ENCODE measurements around the gene PCGF1.
"Not testable (repeated sequence)": the region's sequence is repeated elsewhere in the genome, so short reads cannot be mapped to it uniquely, and the experiment has no call there.

The PCGF1 gene

GRCh38 chr2:74499267-74499939 lies 8.1 kb downstream of the PCGF1 start, which contains the start of gene LBX2:
Gene LBX2 (minus strand): TSS chr2:74499603. CDS start chr2:74499537, 66 bp downstream.
- no peak for DNase-seq (ENCODE audit: low spot score)

DNA sequence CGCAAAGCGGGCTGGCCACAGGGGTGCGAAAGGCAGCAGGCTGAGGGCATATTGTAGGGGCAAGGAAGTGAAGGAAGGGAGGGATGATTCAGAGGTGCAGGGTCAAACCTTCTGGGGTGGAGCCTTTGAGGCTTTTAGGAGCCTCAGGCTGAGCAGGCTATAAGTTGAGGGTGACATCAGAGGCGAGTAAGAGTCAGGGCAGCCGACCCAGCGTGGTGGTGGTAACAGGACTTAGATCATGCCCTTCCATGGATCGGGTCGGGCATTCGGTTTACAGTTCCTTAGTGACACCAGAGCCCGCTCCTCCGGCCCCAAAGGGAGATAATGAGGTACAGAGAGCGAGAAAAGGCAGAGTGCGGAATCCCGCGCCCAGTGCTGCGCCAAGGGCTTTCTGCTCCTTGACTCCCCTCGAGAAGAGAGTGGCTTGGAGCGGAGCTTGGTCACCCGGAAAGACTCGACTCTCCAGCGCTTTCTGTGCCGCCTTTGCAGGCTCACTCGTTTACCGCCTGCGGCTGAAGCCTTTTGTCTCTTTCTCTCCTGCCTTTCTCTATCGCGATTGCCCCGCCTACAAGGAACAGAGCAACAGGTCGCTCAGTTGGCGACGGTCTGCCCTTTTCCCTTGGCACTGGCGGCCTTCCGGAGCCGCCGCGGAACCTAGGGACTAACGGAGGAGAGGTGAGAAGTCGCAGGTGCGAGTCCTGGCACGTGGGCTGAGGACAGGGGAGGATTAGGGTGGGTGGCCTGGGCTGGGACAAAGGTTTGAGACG lies 8.8 kb downstream of the PCGF1 start:
- no peak for DNase-seq (ENCODE audit: low spot score)

- no peak for DNase-seq (ENCODE audit: low spot score)
These were observed 9.6 kb downstream of the PCGF1 start for GRCh38 chr2:74497777-74498499.

DNA sequence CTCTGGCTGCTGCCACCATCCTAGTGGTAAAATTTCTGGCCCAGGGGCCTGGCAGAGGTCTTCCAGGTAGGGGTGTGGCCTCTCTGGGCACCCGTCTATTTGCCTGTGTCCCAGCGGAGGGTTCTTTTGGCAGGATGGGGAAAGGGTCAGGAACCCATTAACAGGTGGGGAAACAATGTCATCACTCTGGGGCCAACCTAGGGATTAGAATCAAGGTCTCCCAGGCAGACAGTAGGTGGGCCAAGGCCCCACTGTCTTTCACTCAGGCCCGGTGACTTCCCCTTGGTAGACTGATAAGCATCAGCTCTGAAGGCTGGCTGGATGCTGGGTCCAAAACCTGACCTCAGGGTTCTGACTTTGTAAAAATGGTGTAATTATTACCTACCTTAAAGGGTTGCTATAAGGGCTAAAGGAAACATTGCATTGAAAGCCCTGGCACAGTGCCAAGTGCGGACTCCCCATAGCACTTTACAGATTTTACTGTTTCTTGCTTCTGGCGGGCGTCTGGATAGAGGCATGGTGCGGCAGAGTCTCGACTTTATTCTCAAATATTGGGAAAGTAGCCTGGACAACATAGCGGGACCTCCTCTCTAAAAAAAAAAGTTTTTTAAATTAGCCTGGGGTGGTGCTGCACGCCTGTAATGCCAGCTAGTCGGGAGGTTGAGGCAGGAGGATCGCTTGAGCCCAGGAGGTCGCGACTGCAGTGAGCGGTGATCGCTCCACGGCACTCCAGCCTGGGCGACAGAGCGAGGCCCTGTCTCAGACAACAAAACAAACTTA lies 10.3 kb downstream of the PCGF1 start:
- no peak for DNase-seq (ENCODE audit: low spot score)

DNA sequence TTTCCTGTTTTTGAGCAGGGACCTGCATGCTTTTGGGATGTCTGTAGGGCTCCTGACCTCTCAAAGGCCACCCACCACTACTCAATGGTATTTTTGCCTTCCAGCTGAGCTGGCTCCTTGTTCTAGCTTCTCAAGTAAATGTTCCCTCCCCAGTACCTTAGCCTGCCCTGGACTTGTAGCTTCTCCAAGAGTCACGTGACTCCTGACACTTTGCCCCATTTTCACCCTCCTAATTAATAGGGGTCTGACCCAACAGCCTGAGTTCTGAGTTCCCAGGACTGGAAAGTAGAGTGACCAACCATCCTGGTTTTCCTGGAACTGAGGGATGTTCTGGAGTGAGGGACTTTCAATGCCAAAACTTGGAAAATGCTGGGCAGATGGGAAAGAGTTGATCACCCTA lies 12.1 kb downstream of the PCGF1 start:
- DNase-seq (ENCODE audit: low spot score), result no peak

DNA sequence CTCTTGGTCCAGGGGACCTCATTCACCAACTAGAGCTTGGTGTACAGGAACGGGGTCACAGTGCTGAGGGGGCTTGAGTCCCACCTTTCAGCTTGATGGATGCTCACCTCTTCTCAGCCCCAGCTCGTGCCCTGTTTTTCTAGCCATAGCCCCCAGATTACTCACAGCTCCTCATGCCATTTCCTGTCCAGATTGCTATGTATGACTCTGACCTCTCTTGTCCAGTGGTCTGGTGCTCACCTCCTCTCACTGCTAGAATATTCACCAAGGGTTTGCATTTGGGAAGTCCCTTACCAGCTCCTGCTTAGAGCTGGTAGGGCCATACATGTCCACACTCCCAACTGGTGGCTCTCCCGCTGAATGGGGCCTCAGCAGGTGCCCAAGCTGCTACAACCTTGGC lies 13.9 kb downstream of the PCGF1 start:
- DNase-seq (ENCODE audit: low spot score), result no peak

- no peak for DNase-seq (ENCODE audit: low spot score)
These were observed 15.6 kb downstream of the PCGF1 start for GRCh38 chr2:74491648-74492544.

DNA sequence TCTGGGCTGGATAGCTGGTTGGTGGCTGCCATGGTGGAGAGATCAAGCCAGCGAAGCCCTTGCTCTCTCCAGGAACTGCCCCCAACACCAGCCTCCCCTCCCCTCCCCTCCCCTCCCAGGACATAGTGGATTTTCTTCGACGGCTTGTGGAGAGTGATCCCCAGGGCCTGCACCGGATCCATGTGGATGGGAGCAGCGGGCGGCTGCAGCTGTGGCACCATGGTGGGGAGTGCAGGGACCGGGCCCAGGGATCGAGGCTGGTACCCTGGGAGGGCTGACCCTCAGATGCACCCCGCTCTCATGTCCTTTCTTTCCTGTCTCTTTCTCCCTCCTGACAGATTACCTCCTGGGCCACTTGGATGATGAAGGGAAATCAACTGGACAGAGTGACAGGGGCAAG lies 17.6 kb downstream of the PCGF1 start:
- DNase-seq (ENCODE audit: low spot score), result no peak

DNA sequence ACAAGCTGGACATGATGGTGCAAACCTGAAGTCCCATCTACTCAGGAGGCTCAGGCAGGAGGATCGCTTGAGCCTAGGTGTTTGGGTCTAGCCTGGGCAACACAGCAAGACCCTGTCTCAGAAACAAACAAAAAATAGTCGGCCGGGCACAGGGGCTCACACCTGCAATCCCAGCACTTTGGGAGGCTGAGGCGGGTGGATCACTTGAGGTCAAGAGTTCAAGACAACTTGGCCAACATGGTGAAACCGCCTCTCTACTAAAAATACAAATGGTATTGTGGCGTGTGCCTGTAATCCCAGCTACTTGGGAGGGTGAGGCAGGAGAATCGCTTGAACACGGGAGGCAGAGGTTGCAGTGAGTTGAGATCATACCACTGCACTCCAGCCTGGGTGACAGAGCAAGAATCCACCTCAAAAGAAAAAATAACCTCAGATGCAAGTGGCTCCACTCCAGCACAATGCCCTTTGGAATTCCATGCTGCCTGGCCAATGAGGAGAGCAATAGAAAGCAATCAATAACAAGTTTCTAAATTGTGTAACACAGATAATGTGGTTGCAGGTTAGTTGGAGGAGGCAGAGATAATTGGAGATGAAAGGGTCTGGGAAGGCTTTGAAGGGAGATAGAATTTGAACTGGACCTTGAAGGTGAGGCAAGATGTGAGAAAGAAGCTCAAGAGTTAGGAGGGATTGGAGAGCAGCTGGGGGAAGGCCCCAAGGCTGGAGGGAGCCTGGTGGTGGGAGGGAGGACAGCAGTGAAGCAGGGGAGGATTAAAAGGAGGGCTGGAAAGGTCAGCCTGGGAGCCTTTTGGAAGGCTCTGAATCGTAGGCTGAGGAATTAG lies 18.6 kb downstream of the PCGF1 start:
- DNase-seq (ENCODE audit: low spot score), result no peak

DNA sequence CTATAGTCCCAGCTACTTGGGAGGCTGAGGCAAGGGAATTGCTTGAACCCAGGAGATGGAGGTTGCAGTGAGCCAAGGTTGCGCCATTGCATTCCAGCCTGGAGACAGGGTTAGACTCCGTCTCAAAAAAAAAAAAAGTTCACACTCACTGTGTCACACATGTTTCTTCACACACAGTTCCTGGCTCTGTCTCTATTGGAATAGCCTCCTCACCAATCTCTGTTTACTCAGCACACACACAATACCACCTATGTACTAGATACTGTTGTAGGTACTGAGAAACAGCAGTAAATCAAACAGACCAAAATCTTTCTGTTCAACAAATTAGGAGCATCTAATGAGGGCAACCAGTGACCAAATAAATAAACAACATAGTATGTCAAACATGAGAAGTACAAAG lies 21.4 kb downstream of the PCGF1 start:
- no peak for DNase-seq (ENCODE audit: low spot score)

- DNase-seq (ENCODE audit: low spot score), result not testable (repeated sequence)
These were observed 23.8 kb downstream of the PCGF1 start for GRCh38 chr2:74483675-74484164.

GRCh38 chr2:74482801-74483674 lies 24.5 kb downstream of the PCGF1 start, which contains the start of the genes CCDC142 and TTC31:
Gene CCDC142 (minus strand): TSS chr2:74482998. CDS start chr2:74482837, 161 bp downstream.
Gene TTC31 (plus strand): TSS chr2:74483081. CDS start chr2:74483096, 15 bp downstream.
- peak; percentile 96 for DNase-seq (ENCODE audit: low spot score)

DNA sequence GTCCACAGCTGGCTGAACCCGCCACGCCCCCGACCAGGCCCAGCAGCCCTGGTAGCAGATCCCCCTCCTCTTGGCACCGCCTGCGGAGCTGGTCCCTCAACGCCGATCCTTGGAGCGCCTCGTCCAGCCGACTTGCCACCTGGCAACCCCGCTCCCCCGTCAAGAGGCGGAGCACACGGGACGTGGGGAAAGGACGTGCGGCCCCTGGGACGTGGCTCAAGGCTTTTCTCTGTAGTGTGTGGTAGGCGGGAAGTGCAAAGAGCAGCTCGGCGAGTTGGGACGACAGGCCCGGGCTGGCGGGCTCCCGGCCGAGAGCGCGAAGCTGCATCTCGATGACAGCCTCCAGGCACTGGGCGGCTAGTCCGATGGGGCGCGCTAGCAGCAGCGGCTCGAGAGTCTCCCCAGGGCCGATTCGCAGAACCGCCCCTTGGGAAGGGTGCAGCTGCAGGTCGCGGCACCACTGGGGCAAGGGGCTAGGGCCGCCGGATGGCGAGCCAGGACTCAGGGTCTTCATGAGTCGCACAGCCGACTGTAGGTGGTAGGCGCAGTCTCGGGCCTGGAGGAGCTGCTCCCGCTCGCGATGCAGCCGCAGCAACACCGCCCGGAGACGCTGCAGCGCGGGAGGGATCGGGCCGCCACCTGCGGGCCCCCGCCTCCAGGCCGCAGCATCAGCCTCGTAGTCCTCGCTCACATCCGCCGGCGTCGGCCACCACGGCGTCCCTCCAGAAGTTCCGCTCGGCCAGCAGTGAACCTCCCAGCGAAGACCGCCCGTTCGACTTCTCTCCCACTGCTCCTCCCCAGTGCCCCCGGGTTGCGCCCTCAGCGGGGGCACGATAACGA lies 25.3 kb downstream of the PCGF1 start:
- DNase-seq (ENCODE audit: low spot score), result no peak

DNA sequence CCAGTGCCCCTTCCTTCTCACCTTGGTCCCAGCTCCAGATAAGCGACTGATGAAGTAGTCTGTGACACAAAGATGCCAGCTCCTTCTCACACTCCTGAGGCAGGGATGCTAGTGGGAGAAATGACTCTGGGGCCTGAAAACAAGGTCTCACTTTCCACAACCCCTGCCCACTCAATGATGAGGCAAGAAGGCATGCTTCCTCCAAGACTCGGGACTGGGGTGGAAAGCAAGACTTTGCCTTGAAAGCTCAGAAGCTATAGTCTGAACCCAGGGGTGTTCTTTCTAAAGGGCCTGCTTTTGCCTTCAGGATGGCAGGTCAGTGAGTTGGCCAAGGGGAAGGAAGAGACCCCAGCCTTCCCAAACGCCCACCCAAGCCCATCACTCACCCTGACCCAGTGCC lies 26.1 kb downstream of the PCGF1 start:
- no peak for DNase-seq (ENCODE audit: low spot score)

DNA sequence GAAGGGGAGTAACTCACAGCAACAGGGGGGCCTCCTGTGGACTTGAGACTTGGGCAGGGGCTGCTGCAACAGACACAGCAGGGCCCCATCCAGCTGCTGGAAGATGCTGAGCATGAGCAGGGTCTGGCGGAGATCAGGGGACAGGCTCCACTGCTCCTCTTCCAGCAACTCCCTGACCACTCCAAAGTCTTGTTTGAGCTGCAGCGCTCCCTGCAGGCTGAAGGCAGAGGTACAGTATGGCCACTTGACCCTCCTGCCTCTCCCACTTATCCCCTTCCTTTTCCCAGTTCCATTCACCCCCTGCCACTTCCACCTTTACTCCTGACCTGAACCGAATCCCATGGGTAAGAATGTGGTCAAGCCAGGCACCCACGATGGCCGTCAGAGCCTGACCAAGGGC lies 32.6 kb downstream of the PCGF1 start:
- no peak for DNase-seq (ENCODE audit: low spot score)

DNA sequence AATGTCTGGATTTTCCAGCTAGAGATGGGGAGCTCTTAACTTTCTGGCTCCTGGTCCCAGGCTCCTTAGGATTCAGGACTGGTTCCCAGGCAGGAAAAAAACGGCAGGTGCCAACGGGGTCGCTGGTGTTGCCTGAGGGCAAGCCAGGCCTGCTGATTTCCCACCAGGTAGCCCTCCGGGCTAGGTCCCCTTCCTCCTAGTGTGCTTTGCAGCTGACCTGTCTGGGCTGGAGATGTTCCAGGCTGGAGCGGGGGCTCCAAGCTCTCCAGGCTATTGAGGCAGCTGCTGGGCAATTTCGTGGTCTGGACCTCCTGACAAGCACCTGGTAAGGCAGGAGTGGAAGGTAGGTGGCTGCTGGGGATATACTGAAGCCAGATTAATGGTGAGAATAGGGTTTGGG lies 33.0 kb downstream of the PCGF1 start:
- DNase-seq (ENCODE audit: low spot score), result no peak

- DNase-seq (ENCODE audit: low spot score), result no peak
These were observed 34.6 kb downstream of the PCGF1 start for GRCh38 chr2:74472945-74473258.

All from left forelimb (tissue), 1 donor.